ENCODE data around the gene PDS5B. TPM values are rescaled to one million over a fixed set of nuclear protein-coding genes. Genes with fewer than 3 reads are reported as not detected.

PDS5B gene
- total RNA-seq, 1 donor from 2014 or later: 82.4 TPM

DNA sequence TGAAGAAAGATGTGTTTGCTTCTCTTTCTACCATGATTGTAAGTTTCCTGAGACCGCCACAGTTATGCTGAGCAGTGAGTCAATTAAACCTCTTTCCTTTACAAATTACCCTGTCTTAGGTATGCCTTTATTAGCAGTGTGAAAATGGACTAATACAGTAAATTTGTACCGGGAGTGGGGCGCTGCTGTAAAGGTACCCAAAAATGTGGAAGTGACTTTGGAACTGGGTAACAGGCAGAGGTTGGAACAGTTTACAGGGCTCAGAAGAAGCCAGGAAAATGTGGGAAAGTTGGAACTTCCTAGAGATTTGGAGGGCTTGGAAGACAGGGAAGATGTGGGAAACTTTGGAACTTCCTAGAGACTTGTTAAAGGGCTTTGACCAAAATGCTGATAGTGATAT, 9.2 kb upstream of the PDS5B start:
- no peak for DNase-seq (ENCODE audit: low read depth, low spot score)
- no peaks in the 10 kb centered on the region for H3K36me3 Mint-ChIP-seq (ENCODE audit: low read depth)
- no peak overlapping the region for H3K27ac Mint-ChIP-seq (ENCODE audit: unreplicated experiment)
- TF ChIP-seq, protein P1, sequence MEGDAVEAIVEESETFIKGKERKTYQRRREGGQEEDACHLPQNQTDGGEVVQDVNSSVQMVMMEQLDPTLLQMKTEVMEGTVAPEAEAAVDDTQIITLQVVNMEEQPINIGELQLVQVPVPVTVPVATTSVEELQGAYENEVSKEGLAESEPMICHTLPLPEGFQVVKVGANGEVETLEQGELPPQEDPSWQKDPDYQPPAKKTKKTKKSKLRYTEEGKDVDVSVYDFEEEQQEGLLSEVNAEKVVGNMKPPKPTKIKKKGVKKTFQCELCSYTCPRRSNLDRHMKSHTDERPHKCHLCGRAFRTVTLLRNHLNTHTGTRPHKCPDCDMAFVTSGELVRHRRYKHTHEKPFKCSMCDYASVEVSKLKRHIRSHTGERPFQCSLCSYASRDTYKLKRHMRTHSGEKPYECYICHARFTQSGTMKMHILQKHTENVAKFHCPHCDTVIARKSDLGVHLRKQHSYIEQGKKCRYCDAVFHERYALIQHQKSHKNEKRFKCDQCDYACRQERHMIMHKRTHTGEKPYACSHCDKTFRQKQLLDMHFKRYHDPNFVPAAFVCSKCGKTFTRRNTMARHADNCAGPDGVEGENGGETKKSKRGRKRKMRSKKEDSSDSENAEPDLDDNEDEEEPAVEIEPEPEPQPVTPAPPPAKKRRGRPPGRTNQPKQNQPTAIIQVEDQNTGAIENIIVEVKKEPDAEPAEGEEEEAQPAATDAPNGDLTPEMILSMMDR (conservative IDR thresholded peaks at IDR 0.05): no peak
- H3K9me3 Mint-ChIP-seq: peaks cover 13% of the 10 kb centered on the region
- H3K4me1 Mint-ChIP-seq: no peaks in the 10 kb centered on the region
- no peak overlapping the region for H3K4me3 Mint-ChIP-seq
- no peaks in the 10 kb centered on the region for H3K27me3 Mint-ChIP-seq (ENCODE audit: low read depth)

DNA sequence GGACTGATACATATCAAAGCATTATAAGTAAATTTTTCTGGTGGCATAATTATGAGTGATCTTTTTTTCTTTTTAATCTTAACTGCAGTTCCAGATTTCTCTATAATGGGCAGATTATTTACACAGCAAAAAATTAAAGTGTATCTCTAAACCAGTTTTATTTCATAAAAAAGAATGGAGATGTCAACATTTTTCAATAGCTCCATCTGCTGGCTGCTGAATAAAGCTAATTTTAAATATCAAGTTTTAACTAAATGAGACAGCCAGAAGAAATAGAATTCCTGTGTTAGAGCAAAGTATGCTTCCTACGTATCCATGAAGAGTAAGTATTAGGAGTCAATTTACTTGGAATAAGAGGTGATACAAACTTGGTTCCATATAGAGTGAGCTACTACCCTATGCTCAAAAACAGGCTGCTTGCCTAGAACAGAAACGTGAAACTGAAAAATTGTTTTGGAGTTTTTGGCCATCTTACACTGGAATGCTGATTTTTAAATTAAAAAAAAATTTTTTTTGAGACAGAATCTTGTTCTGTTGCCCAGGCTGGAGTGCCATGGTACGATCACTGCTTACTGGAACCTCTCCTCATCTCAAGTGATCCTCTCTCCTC, 5.0 kb upstream of the PDS5B start:
- TF ChIP-seq, protein P1 (conservative IDR thresholded peaks at IDR 0.05): peak; percentile 71
- no peak overlapping the region for H3K4me3 Mint-ChIP-seq
- DNase-seq (ENCODE audit: low read depth, low spot score): no peak
- no peaks in the 10 kb centered on the region for H3K36me3 Mint-ChIP-seq (ENCODE audit: low read depth)
- H3K4me1 Mint-ChIP-seq: peaks cover 10% of the 10 kb centered on the region
- H3K9me3 Mint-ChIP-seq: peaks cover 13% of the 10 kb centered on the region
- H3K27ac Mint-ChIP-seq (ENCODE audit: unreplicated experiment): no peak overlapping the region
- peaks cover 2% of the 10 kb centered on the region for H3K27me3 Mint-ChIP-seq (ENCODE audit: low read depth)

DNA sequence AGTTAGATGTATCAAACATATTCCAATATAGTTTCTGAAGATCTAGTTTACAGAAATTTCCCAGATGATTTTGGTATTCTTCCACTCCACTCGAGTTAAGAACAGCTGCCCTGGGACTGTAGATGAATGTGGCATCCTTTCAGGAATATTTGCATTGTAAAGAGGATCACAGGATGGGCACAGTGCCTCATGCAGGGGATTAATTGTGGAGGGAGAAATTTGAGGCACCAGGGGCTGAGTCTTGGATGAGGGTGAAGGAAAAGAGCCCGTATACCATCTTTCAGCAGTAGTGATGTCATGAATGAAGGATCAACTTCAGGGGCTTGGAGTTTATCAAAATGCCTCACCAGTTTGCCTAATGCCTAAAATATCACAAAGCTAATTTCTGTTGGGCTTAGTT, 4.0 kb upstream of the PDS5B start:
- Mint-ChIP-seq H3K27me3 (ENCODE audit: low read depth) (peaks cover 2% of the 10 kb centered on the region), H3K4me1 (peaks cover 10% of the 10 kb centered on the region), H3K9me3 (peaks cover 5% of the 10 kb centered on the region), H3K4me3 (no peak overlapping the region), H3K27ac (ENCODE audit: unreplicated experiment) (no peak overlapping the region), H3K36me3 (ENCODE audit: low read depth) (no peaks in the 10 kb centered on the region)
- TF ChIP-seq, protein P1 (conservative IDR thresholded peaks at IDR 0.05): no peak
- no peak for DNase-seq (ENCODE audit: low read depth, low spot score)

DNA sequence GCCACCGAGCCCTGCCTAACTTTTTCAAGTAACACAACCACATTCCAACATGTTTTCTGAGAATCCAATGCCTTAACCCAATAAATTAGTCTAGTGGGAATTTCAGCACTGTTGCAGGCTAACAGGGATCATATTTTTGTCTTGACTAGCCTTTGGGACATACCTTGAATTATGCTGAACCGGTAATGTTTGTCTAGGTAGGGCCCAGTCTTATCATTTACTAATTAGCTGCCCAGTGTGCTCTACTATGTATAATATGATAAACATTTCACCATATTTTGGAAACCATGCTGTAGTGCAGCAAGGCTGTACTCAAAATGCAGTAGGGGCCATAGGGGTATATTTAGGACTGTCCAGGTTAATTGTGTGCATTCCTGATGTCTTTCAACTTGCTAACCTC, 3.3 kb upstream of the PDS5B start:
- peaks cover 3% of the 10 kb centered on the region for H3K9me3 Mint-ChIP-seq
- H3K36me3 Mint-ChIP-seq (ENCODE audit: low read depth): no peaks in the 10 kb centered on the region
- H3K27ac Mint-ChIP-seq (ENCODE audit: unreplicated experiment): no peak overlapping the region
- H3K4me3 Mint-ChIP-seq: no peak overlapping the region
- TF ChIP-seq, protein P1 (conservative IDR thresholded peaks at IDR 0.05): no peak
- no peak for DNase-seq (ENCODE audit: low read depth, low spot score)
- peaks cover 2% of the 10 kb centered on the region for H3K27me3 Mint-ChIP-seq (ENCODE audit: low read depth)
- peaks cover 15% of the 10 kb centered on the region for H3K4me1 Mint-ChIP-seq

DNA sequence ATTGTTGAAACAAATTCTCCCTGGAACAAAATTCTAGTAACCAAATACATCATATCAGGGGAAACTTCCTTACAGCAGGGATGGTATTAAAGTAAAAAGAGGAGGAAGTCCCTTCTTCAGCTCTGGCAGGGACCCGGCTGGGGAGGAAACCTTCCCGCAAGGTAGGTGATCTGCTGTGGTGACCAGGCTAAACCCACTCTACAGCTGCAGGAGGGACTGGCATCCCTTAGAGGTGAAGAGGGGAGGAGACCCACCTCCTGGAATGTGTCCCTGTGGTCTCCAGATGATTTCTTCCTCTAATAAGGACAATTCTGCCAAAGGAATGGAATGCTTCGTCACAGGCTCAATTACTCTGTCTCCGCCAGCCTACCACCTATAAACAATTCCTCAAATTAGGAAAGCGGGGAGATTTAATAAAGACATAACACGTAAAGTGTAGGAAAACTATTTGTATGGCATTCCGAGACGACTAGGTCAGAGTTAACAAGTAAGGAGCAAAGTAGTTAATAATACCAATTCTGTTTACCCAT, 637 bp upstream of the PDS5B start:
- H3K36me3 Mint-ChIP-seq (ENCODE audit: low read depth): peaks cover 3% of the 10 kb centered on the region
- peaks cover 39% of the 10 kb centered on the region for H3K4me1 Mint-ChIP-seq
- peak overlapping the region; percentile 89 for H3K4me3 Mint-ChIP-seq
- TF ChIP-seq, protein P1 (conservative IDR thresholded peaks at IDR 0.05): no peak
- H3K27me3 Mint-ChIP-seq (ENCODE audit: low read depth): peaks cover 2% of the 10 kb centered on the region
- DNase-seq (ENCODE audit: low read depth, low spot score): peak; percentile 2
- no peaks in the 10 kb centered on the region for H3K9me3 Mint-ChIP-seq
- H3K27ac Mint-ChIP-seq (ENCODE audit: unreplicated experiment): no peak overlapping the region
